Keratinocyte (primary cell): ENCODE results near the gene DCDC2B.

Experiments used
- CTCF ChIP-seq, 3 experiments: IDR thresholded peaks in 1 of 3; conservative IDR thresholded peaks in 1 of 3; optimal IDR thresholded peaks in 1 of 3; 2 replicates in 2 of 3; 3 replicates in 1 of 3; pipeline versions ENCODE3 to v1.5.1; 2011; ENCODE audit warnings: low read length in 3 of 3, mild to moderate bottlenecking in 3 of 3, moderate library complexity in 2 of 3, control low read depth in 1 of 3, inconsistent platforms in 1 of 3; ENCODE audit not compliant: insufficient read depth in 2 of 3; ENCODE audit errors: extremely low read depth in 1 of 3
- EZH2 ChIP-seq: IDR thresholded peaks from one replicate; pipeline ENCODE4 v1.6.1; 2012; ENCODE audit warnings: inconsistent platforms, mild to moderate bottlenecking, low read length, moderate library complexity

GRCh38 chr1:32240140-32240951 is 31.5 kb downstream of the DCDC2B start:
- no peak for TF ChIP-seq EZH2
- peak in 1 of 3 experiments; percentile 68 for TF ChIP-seq CTCF (optimal IDR thresholded peaks at IDR 0.05 in 1 of 3, IDR thresholded peaks at IDR 0.05 in 1 of 3, conservative IDR thresholded peaks at IDR 0.05 in 1 of 3; ENCODE audit: extremely low read depth in 1 of 3, insufficient read depth in 2 of 3, low read length in 3 of 3)
